ENCODE results near the gene FGD4.
"Not testable (repeated sequence)": the region's sequence is repeated elsewhere in the genome, so short reads cannot be mapped to it uniquely, and the experiment has no call there.

Gene FGD4

GRCh38 chr12:32508626-32509025, 109.3 kb downstream of the FGD4 start:
- no peaks in the 10 kb centered on the region for H3K36me3 ChIP-seq (ENCODE audit: insufficient read depth)
- no peak overlapping the region for H3K9ac ChIP-seq
- H3K4me2 ChIP-seq: no peak overlapping the region; the same call in 1 of the 2 replicates
- no peak overlapping the region for H3K4me3 ChIP-seq (IDR thresholded peaks at IDR 0.05; ENCODE audit: insufficient read depth, low read depth, low read length)
- H4K20me1 ChIP-seq (ENCODE audit: insufficient read depth): no peaks in the 10 kb centered on the region
- no peak overlapping the region for H3K27ac ChIP-seq
- H2AFZ ChIP-seq (ENCODE audit: low read depth): no peak overlapping the region
- H3K4me1 ChIP-seq (ENCODE audit: low read depth, poor library complexity, severe bottlenecking): peaks cover 69% of the 10 kb centered on the region
- TF ChIP-seq CTCF (conservative IDR thresholded peaks at IDR 0.05; ENCODE audit: low read depth, low read length): no peak
- no peaks in the 10 kb centered on the region for H3K27me3 ChIP-seq (ENCODE audit: insufficient read depth, low read depth)
- no peaks in the 10 kb centered on the region for H3K79me2 ChIP-seq (ENCODE audit: insufficient read depth, low read depth)

- no peak for TF ChIP-seq CTCF (conservative IDR thresholded peaks at IDR 0.05; ENCODE audit: low read depth, low read length)
Observed at GRCh38 chr12:32509328-32510091, 110.2 kb downstream of the FGD4 start.

GRCh38 chr12:32511976-32512375, 112.6 kb downstream of the FGD4 start:
- not testable (repeated sequence) for H3K36me3 ChIP-seq (ENCODE audit: insufficient read depth); H4K20me1 ChIP-seq (ENCODE audit: insufficient read depth); H3K79me2 ChIP-seq (ENCODE audit: insufficient read depth, low read depth); H3K27me3 ChIP-seq (ENCODE audit: insufficient read depth, low read depth); H3K4me3 ChIP-seq (IDR thresholded peaks at IDR 0.05; ENCODE audit: insufficient read depth, low read depth, low read length)
- H3K4me2 ChIP-seq: peak overlapping the region; percentile 71
- peak overlapping the region; percentile 89 for H3K27ac ChIP-seq
- peaks cover 87% of the 10 kb centered on the region for H3K4me1 ChIP-seq (ENCODE audit: low read depth, poor library complexity, severe bottlenecking)
- peak overlapping the region; percentile 54; the same call in 1 of the 2 replicates for H3K9ac ChIP-seq
- peak overlapping the region; percentile 33; the same call in 1 of the 2 replicates for H2AFZ ChIP-seq (ENCODE audit: low read depth)

More at GRCh38 chr12:32509328-32510091, 110.2 kb downstream of the FGD4 start:
- Histone ChIP-seq H3K79me2 (ENCODE audit: insufficient read depth, low read depth) (no peaks in the 10 kb centered on the region), H3K4me2 (no peak overlapping the region; the same call in 1 of the 2 replicates), H3K4me3 (IDR thresholded peaks at IDR 0.05; ENCODE audit: insufficient read depth, low read depth, low read length) (no peak overlapping the region), H3K9ac (no peak overlapping the region), H4K20me1 (ENCODE audit: insufficient read depth) (no peaks in the 10 kb centered on the region), H3K27me3 (ENCODE audit: insufficient read depth, low read depth) (no peaks in the 10 kb centered on the region), H3K36me3 (ENCODE audit: insufficient read depth) (no peaks in the 10 kb centered on the region), H3K27ac (no peak overlapping the region), H2AFZ (ENCODE audit: low read depth) (no peak overlapping the region), H3K4me1 (ENCODE audit: low read depth, poor library complexity, severe bottlenecking) (peaks cover 69% of the 10 kb centered on the region)

GRCh38 chr12:32512379-32512778, 113.0 kb downstream of the FGD4 start:
- TF ChIP-seq CTCF (conservative IDR thresholded peaks at IDR 0.05; ENCODE audit: low read depth, low read length): no peak
- peak overlapping the region; percentile 71 for H3K4me2 ChIP-seq
- H3K27ac ChIP-seq: peak overlapping the region; percentile 89
- H3K79me2 ChIP-seq (ENCODE audit: insufficient read depth, low read depth): no peaks in the 10 kb centered on the region
- no peak overlapping the region for H3K4me3 ChIP-seq (IDR thresholded peaks at IDR 0.05; ENCODE audit: insufficient read depth, low read depth, low read length)
- H3K4me1 ChIP-seq (ENCODE audit: low read depth, poor library complexity, severe bottlenecking): peaks cover 91% of the 10 kb centered on the region
- H3K9ac ChIP-seq: peak overlapping the region; percentile 54; the same call in 1 of the 2 replicates
- no peaks in the 10 kb centered on the region for H3K27me3 ChIP-seq (ENCODE audit: insufficient read depth, low read depth)
- H4K20me1 ChIP-seq (ENCODE audit: insufficient read depth): no peaks in the 10 kb centered on the region
- H2AFZ ChIP-seq (ENCODE audit: low read depth): peak overlapping the region; percentile 33; the same call in 1 of the 2 replicates
- no peaks in the 10 kb centered on the region for H3K36me3 ChIP-seq (ENCODE audit: insufficient read depth)

- no peaks in the 10 kb centered on the region for H4K20me1 ChIP-seq (ENCODE audit: insufficient read depth)
- no peak for TF ChIP-seq CTCF (conservative IDR thresholded peaks at IDR 0.05; ENCODE audit: low read depth, low read length)
- peak overlapping the region; percentile 71 for H3K4me2 ChIP-seq
- H2AFZ ChIP-seq (ENCODE audit: low read depth): peak overlapping the region; percentile 33; the same call in 1 of the 2 replicates
- H3K36me3 ChIP-seq (ENCODE audit: insufficient read depth): no peaks in the 10 kb centered on the region
- no peaks in the 10 kb centered on the region for H3K79me2 ChIP-seq (ENCODE audit: insufficient read depth, low read depth)
- H3K27ac ChIP-seq: peak overlapping the region; percentile 89
- H3K9ac ChIP-seq: peak overlapping the region; percentile 54; the same call in 1 of the 2 replicates
- no peak overlapping the region for H3K4me3 ChIP-seq (IDR thresholded peaks at IDR 0.05; ENCODE audit: insufficient read depth, low read depth, low read length)
- peaks cover 94% of the 10 kb centered on the region for H3K4me1 ChIP-seq (ENCODE audit: low read depth, poor library complexity, severe bottlenecking)
- H3K27me3 ChIP-seq (ENCODE audit: insufficient read depth, low read depth): no peaks in the 10 kb centered on the region
Observed at GRCh38 chr12:32512910-32513309, 113.6 kb downstream of the FGD4 start.
